GM19025 (cell line): ENCODE measurements around the gene DSCAML1.

ENCODE experiments used
- ATAC-seq: cut with Tn5 transposase; IDR thresholded peaks from one replicate; pipeline ENCODE4 v1.9.1; 2021; ENCODE audit warnings: mild to moderate bottlenecking, low read depth, moderate library complexity; ENCODE audit not compliant: unreplicated experiment

The DSCAML1 gene

GRCh38 chr11:117595440-117595839 lies 201.6 kb downstream of the DSCAML1 start:
- ATAC-seq, result no peak

- ATAC-seq, result no peak
These were observed 202.3 kb downstream of the DSCAML1 start for GRCh38 chr11:117594721-117595120.

GRCh38 chr11:117593065-117593464 lies 204.0 kb downstream of the DSCAML1 start:
- no peak for ATAC-seq

- no peak for ATAC-seq
These were observed 205.5 kb downstream of the DSCAML1 start for GRCh38 chr11:117591316-117592039.

GRCh38 chr11:117589063-117589462 lies 208.0 kb downstream of the DSCAML1 start:
- no peak for ATAC-seq

GRCh38 chr11:117588166-117588810 lies 208.7 kb downstream of the DSCAML1 start:
- no peak for ATAC-seq

GRCh38 chr11:117587416-117587815 lies 209.6 kb downstream of the DSCAML1 start:
- no peak for ATAC-seq

GRCh38 chr11:117586392-117586791 lies 210.6 kb downstream of the DSCAML1 start:
- ATAC-seq, result no peak

- no peak for ATAC-seq
These were observed 211.4 kb downstream of the DSCAML1 start for GRCh38 chr11:117585631-117586030.

GRCh38 chr11:117584056-117584830 lies 212.8 kb downstream of the DSCAML1 start:
- no peak for ATAC-seq

GRCh38 chr11:117583063-117583801 lies 213.8 kb downstream of the DSCAML1 start:
- no peak for ATAC-seq

- no peak for ATAC-seq
These were observed 214.6 kb downstream of the DSCAML1 start for GRCh38 chr11:117582433-117582832.

- no peak for ATAC-seq
These were observed 216.2 kb downstream of the DSCAML1 start for GRCh38 chr11:117580866-117581265.

GRCh38 chr11:117579161-117579560 lies 217.9 kb downstream of the DSCAML1 start:
- no peak for ATAC-seq

- ATAC-seq, result no peak
These were observed 221.2 kb downstream of the DSCAML1 start for GRCh38 chr11:117575856-117576255.

GRCh38 chr11:117574551-117574950 lies 222.5 kb downstream of the DSCAML1 start:
- no peak for ATAC-seq

- ATAC-seq, result no peak
These were observed 223.7 kb downstream of the DSCAML1 start for GRCh38 chr11:117573326-117573725.

GRCh38 chr11:117572671-117573070 lies 224.3 kb downstream of the DSCAML1 start:
- ATAC-seq, result no peak

- ATAC-seq, result no peak
These were observed 224.9 kb downstream of the DSCAML1 start for GRCh38 chr11:117572129-117572528.

- no peak for ATAC-seq
These were observed 226.3 kb downstream of the DSCAML1 start for GRCh38 chr11:117570701-117571100.

- ATAC-seq, result no peak
These were observed 227.1 kb downstream of the DSCAML1 start for GRCh38 chr11:117569911-117570310.
